ENCODE measurements around the gene SLC16A11. TPM values are rescaled to one million over a fixed set of nuclear protein-coding genes. Genes with fewer than 3 reads are reported as not detected.

The SLC16A11 gene
- total and polyA plus RNA-seq, 8 donors = 0.74 to 2.5 (median 1.2) TPM

GRCh38 chr17:7020894-7021664 lies 22.8 kb downstream of the SLC16A11 start:
- no peak for DNase-seq
- H3K27me3 ChIP-seq = peaks cover 0 to 15% of the 10 kb centered on the region in 2 donors
- TF ChIP-seq, protein P1, sequence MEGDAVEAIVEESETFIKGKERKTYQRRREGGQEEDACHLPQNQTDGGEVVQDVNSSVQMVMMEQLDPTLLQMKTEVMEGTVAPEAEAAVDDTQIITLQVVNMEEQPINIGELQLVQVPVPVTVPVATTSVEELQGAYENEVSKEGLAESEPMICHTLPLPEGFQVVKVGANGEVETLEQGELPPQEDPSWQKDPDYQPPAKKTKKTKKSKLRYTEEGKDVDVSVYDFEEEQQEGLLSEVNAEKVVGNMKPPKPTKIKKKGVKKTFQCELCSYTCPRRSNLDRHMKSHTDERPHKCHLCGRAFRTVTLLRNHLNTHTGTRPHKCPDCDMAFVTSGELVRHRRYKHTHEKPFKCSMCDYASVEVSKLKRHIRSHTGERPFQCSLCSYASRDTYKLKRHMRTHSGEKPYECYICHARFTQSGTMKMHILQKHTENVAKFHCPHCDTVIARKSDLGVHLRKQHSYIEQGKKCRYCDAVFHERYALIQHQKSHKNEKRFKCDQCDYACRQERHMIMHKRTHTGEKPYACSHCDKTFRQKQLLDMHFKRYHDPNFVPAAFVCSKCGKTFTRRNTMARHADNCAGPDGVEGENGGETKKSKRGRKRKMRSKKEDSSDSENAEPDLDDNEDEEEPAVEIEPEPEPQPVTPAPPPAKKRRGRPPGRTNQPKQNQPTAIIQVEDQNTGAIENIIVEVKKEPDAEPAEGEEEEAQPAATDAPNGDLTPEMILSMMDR (IDR thresholded peaks at IDR 0.05) = no peak
- intact Hi-C loops (cut with DNase I) = no loop called here
- peaks cover 6 to 72% of the 10 kb centered on the region in 2 donors for H3K4me1 ChIP-seq
- H3K9me3 ChIP-seq = no peaks in the 10 kb centered on the region
- ATAC-seq = no peak
- H3K4me3 ChIP-seq = peak overlapping the region in 1 of 2 donors; percentile 51
- H3K27ac ChIP-seq = peak overlapping the region; percentile 86 to 89
- H3K36me3 ChIP-seq = peaks cover 0 to 15% of the 10 kb centered on the region in 2 donors

GRCh38 chr17:7019839-7020519 lies 23.9 kb downstream of the SLC16A11 start:
- Histone ChIP-seq H3K4me3 (peak overlapping the region; percentile 16 to 38), H3K36me3 (peaks cover 0 to 15% of the 10 kb centered on the region in 2 donors), H3K27ac (peak overlapping the region; percentile 86 to 89), H3K9me3 (no peaks in the 10 kb centered on the region), H3K27me3 (peaks cover 0 to 15% of the 10 kb centered on the region in 2 donors), H3K4me1 (peaks cover 6 to 82% of the 10 kb centered on the region in 2 donors)
- DNase-seq = peak in 2 of 4 donors; percentile 80 to 88
- ATAC-seq = no peak
- TF ChIP-seq, protein P1 (IDR thresholded peaks at IDR 0.05) = no peak
- intact Hi-C loops (cut with DNase I) = no loop called here

DNA sequence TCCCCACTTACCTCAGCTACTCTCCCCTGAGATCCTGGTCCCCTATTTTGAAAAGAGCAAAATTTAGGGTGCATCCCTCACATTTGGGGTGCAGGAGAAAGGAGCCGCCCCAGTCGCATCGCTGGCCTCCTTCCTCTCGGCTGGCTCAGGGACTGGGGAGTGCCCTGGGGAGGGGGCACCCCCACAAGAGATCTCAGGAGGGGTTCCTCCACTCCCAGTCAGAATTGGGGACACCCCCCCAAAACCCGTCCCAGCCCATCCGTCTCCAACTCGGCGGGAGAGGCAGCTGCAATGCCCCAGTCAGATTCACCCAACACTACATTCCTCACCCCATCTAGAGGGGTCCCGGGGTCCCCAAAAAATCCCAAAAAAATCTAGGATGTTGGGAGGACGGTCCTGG lies 24.5 kb downstream of the SLC16A11 start:
- Histone ChIP-seq H3K27me3 (peaks cover 0 to 15% of the 10 kb centered on the region in 2 donors), H3K36me3 (peaks cover 0 to 15% of the 10 kb centered on the region in 2 donors), H3K27ac (peak overlapping the region; percentile 86 to 89), H3K4me3 (peak overlapping the region; percentile 16 to 38), H3K4me1 (peaks cover 6 to 82% of the 10 kb centered on the region in 2 donors), H3K9me3 (no peaks in the 10 kb centered on the region)
- DNase-seq = no peak
- TF ChIP-seq, protein P1 (IDR thresholded peaks at IDR 0.05) = no peak
- ATAC-seq = no peak
- intact Hi-C loops (cut with DNase I) = no loop called here

GRCh38 chr17:7018331-7018964 lies 25.4 kb downstream of the SLC16A11 start:
- intact Hi-C loops (cut with DNase I) = no loop called here
- ATAC-seq (no peak), DNase-seq (no peak)
- H3K4me3 ChIP-seq = peak overlapping the region; percentile 16 to 38
- H3K9me3 ChIP-seq = no peaks in the 10 kb centered on the region
- peaks cover 10 to 87% of the 10 kb centered on the region in 2 donors for H3K4me1 ChIP-seq
- TF ChIP-seq, protein P1 (IDR thresholded peaks at IDR 0.05) = no peak
- H3K27ac ChIP-seq = peak overlapping the region; percentile 89 to 99
- H3K27me3 ChIP-seq = peaks cover 0 to 14% of the 10 kb centered on the region in 2 donors
- peaks cover 0 to 15% of the 10 kb centered on the region in 2 donors for H3K36me3 ChIP-seq

All from left lung (tissue), 10 donors.